Omental fat pad (tissue), 4 donors: ENCODE results near the gene PDE8B. TPM values are rescaled to one million over a fixed set of nuclear protein-coding genes. Genes with fewer than 3 reads are reported as not detected.

Source experiments
- ATAC-seq: fragments of 150-250 bp; one replicate; pipeline ENCODE4 v1.9.1; 2016; ENCODE audit warnings: mild to moderate bottlenecking, moderate library complexity; ENCODE audit not compliant: low FRiP score
- DNase-seq: peaks from one replicate; pipeline ENCODE4 v3.0.0-alpha.2; 2019; ENCODE audit warnings: low spot score
- total RNA-seq, 4 donors: library from RNA; depleted of rRNA; stranded (reverse); fragments of >200 nt; gene quantifications; one replicate each; pipeline ENCODE4 v1.1.0, GENCODE V29; 2016
- TF ChIP-seq, protein P1 (sequence below), 3 donors: fragments of 450-650 bp; IDR thresholded peaks; one replicate each; pipeline ENCODE4 v1.5.1; 2016 to 2017; ENCODE audit warnings: antibody characterized with exemption in 3 of 3, mild to moderate bottlenecking in 3 of 3, moderate library complexity in 2 of 3

The PDE8B gene
- total RNA-seq, 4 donors from 2014 or later, result 20.5 to 53.1 (median 36.9) TPM

DNA sequence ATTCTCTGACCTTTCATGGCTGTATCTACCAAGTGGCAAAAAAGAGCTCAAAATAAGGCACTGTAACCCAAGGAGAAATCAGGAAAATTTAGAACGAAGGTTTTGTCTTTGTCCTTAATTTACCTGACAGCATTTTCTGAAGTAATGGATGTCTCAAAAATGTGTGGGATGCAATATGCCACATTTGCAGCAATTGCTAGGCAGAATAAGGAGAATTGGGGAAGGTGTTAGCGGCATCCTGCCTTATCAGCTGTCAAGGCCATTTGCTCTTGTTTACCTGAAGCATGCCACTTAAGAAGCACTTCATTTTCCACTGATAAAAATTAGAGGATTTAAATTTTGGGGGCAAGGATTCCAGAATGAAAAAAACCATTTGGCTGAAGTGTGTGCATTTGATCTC lies 39.0 kb downstream of the PDE8B start:
- TF ChIP-seq, protein P1, sequence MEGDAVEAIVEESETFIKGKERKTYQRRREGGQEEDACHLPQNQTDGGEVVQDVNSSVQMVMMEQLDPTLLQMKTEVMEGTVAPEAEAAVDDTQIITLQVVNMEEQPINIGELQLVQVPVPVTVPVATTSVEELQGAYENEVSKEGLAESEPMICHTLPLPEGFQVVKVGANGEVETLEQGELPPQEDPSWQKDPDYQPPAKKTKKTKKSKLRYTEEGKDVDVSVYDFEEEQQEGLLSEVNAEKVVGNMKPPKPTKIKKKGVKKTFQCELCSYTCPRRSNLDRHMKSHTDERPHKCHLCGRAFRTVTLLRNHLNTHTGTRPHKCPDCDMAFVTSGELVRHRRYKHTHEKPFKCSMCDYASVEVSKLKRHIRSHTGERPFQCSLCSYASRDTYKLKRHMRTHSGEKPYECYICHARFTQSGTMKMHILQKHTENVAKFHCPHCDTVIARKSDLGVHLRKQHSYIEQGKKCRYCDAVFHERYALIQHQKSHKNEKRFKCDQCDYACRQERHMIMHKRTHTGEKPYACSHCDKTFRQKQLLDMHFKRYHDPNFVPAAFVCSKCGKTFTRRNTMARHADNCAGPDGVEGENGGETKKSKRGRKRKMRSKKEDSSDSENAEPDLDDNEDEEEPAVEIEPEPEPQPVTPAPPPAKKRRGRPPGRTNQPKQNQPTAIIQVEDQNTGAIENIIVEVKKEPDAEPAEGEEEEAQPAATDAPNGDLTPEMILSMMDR (IDR thresholded peaks at IDR 0.05), result no peak
- ATAC-seq (no peak), DNase-seq (no peak)

DNA sequence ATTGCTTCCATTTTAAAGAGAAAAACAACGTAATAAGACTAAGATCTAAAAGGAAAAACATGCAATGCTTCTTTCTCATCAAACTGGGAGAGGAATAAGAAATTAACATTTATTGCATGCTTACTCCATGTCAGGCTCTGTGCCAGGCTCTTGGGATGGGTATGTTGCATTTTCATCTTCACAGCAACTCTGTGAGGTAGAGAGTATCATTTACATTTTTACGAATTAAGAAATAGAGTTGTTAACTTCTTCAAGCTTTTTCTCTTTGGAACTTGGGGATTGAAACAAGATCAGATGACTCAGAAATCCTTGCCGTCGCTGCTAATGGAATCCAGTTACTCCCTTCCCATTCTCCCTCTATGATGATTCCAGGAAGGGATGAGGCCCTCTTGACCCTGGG lies 39.5 kb downstream of the PDE8B start:
- DNase-seq (no peak), ATAC-seq (no peak)
- TF ChIP-seq, protein P1 (IDR thresholded peaks at IDR 0.05), result no peak

DNA sequence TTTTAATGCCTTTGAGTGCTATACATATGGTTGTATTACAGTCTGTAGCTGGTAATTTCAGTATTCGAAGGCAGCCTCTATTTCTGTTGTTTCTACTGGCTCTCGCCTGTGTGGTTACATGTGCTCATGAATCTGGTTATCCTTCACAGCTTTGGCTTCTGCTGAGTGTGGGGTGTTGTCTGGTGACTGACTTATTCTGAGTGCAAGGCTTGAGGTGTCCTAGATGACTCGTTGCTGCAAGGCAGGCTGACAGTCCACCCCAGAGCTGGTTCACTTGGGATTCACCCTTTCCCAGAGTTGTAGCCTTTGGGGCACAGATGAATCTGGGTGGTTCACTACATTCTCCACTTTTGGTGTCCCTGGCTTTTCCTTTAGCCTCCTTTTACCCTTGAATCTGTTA lies 41.4 kb downstream of the PDE8B start:
- no peak for DNase-seq
- TF ChIP-seq, protein P1 (IDR thresholded peaks at IDR 0.05), result no peak
- no peak for ATAC-seq

DNA sequence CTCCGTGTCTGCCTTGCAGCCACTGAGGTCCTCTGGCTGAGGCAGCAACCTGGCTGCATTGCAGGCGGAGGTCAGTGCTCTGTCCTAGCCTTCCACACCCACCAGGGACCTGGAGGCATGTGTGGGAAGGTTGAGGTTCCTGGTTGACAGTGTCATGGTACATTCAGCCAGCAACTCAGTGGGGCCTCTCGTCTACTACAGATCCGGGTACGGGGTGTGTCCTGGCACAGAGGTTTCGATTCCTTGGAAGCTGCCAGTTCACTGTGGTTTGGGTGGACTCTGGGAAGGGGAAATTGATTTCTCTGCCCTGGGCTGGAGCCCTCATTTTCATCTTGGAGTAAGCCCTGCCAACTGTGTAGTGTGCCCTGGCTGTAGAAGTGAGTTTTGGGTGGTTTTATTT lies 45.1 kb downstream of the PDE8B start:
- TF ChIP-seq, protein P1 (IDR thresholded peaks at IDR 0.05), result no peak
- DNase-seq, result no peak
- no peak for ATAC-seq

DNA sequence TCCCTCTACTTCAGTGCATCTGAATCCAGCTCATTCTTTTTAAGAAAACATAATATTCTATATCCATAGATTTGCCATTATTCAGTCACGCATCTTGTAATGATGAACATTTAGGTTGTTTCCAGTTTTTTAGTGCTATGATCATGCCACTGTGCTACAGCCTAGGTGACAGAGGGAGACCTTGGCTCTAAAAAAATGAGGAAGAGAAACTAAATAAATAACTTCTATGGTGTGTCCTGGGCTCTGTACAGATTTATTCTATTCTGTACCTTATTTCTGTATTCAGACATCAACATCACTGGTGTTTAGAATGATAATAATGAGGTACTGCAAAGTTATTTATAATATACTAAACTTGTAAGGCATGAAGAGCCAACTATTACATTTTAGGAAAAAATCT lies 45.9 kb downstream of the PDE8B start:
- ATAC-seq, result no peak
- TF ChIP-seq, protein P1 (IDR thresholded peaks at IDR 0.05), result no peak
- DNase-seq, result no peak

DNA sequence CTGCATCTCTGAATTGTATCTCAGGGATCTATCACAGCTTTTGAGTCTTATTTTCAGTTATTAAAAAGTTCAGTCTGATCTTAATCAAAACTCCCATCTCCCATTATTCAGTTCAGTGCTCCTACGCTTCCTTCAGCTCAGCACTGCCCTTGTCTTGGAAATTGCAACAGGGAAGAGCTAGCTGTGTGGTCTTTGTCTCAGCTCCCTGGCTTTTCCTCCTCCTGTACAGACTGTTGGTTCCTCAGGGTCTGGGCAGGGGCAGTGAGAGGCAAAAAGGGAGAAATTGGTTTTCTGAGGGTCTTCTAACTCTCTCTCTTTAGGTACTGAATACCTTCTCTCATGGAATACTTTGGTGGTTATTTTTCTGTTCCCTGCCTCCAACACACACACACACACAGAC lies 48.2 kb downstream of the PDE8B start:
- ATAC-seq (no peak), DNase-seq (no peak)
- TF ChIP-seq, protein P1 (IDR thresholded peaks at IDR 0.05), result no peak

DNA sequence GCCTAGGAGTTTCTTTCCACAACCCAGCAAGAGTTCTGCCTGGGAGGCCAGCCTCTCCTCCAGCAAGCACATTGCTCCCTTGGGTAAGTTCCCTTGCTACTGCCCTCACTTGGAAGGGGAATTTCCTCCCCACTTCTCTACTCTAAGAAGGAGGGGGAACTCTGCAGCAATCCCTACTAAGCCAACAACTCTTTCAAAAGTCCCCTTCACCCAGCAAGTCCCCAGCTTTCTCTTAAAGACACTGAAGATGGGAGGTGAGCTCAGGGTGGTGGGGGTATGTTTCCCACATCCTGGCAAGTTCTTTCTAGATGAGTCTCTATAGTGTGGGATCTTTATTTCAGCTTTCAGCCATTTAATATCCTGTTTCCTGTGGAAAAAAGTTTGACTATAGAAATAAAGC lies 49.0 kb downstream of the PDE8B start:
- no peak for ATAC-seq
- TF ChIP-seq, protein P1 (IDR thresholded peaks at IDR 0.05), result no peak

More for the DNA sequence above, 49.0 kb downstream of the PDE8B start:
- no peak for DNase-seq
